Osteocyte (in vitro differentiated cells): ENCODE measurements around the gene PRKCG. TPM values are rescaled to one million over a fixed set of nuclear protein-coding genes. Genes with fewer than 3 reads are reported as not detected.

ENCODE experiments used
- DNase-seq: peaks from one replicate; pipeline ENCODE4 v3.0.0; 2021; ENCODE audit warnings: mixed read lengths; ENCODE audit not compliant: unreplicated experiment; ENCODE audit errors: extremely low spot score
- H3K27ac Mint-ChIP-seq: one replicate; pipeline ENCODE4 v1.8.0; 2021; ENCODE audit warnings: mild to moderate bottlenecking, mixed read lengths; ENCODE audit not compliant: unreplicated experiment
- H3K27me3 Mint-ChIP-seq: one replicate; pipeline ENCODE4 v1.8.0; 2021; ENCODE audit warnings: mixed read lengths; ENCODE audit not compliant: unreplicated experiment
- H3K36me3 Mint-ChIP-seq: one replicate; pipeline ENCODE4 v1.8.0; 2021; ENCODE audit warnings: mixed read lengths; ENCODE audit not compliant: unreplicated experiment
- H3K4me1 Mint-ChIP-seq: one replicate; pipeline ENCODE4 v1.8.0; 2021; ENCODE audit warnings: mixed read lengths; ENCODE audit not compliant: unreplicated experiment
- H3K4me3 Mint-ChIP-seq: one replicate; pipeline ENCODE4 v1.8.0; 2021; ENCODE audit warnings: mild to moderate bottlenecking, moderate library complexity, mixed read lengths; ENCODE audit not compliant: unreplicated experiment
- H3K9me3 Mint-ChIP-seq: one replicate; pipeline ENCODE4 v1.8.0; 2021; ENCODE audit warnings: mixed read lengths; ENCODE audit not compliant: unreplicated experiment
- CTCF ChIP-seq: fragments of 200-600 bp; sonication (generic); IDR thresholded peaks from 2 replicates; pipeline ENCODE4 v1.5.0; 2021; ENCODE audit warnings: antibody characterized with exemption, mild to moderate bottlenecking, moderate library complexity
- total RNA-seq: library from RNA; stranded (reverse); gene quantifications from 2 replicates; pipeline ENCODE4 v1.2.1, GENCODE V29; 2021

PRKCG gene
- total RNA-seq, 1 donor from 2014 or later, result 0.30 TPM

- no peak for DNase-seq
- H3K9me3 Mint-ChIP-seq, result no peaks in the 10 kb centered on the region
- peaks cover 8% of the 10 kb centered on the region for H3K27me3 Mint-ChIP-seq
- H3K27ac Mint-ChIP-seq, result no peak overlapping the region
- no peaks in the 10 kb centered on the region for H3K4me1 Mint-ChIP-seq
- H3K4me3 Mint-ChIP-seq, result no peak overlapping the region
- H3K36me3 Mint-ChIP-seq, result peaks cover 2% of the 10 kb centered on the region
- TF ChIP-seq CTCF, result no peak
Observed at GRCh38 chr19:53916004-53916403, 34.0 kb downstream of the PRKCG start.

GRCh38 chr19:53917356-53917755, 35.4 kb downstream of the PRKCG start:
- Mint-ChIP-seq H3K9me3 (no peaks in the 10 kb centered on the region), H3K27ac (no peak overlapping the region), H3K27me3 (no peaks in the 10 kb centered on the region), H3K4me3 (no peak overlapping the region), H3K4me1 (no peaks in the 10 kb centered on the region), H3K36me3 (peaks cover 2% of the 10 kb centered on the region)
- no peak for TF ChIP-seq CTCF
- DNase-seq, result no peak

- no peak overlapping the region for H3K27ac Mint-ChIP-seq
- no peaks in the 10 kb centered on the region for H3K36me3 Mint-ChIP-seq
- no peak overlapping the region for H3K4me3 Mint-ChIP-seq
- peaks cover 10% of the 10 kb centered on the region for H3K9me3 Mint-ChIP-seq
- TF ChIP-seq CTCF, result no peak
- H3K27me3 Mint-ChIP-seq, result no peaks in the 10 kb centered on the region
- DNase-seq, result no peak
- no peaks in the 10 kb centered on the region for H3K4me1 Mint-ChIP-seq
Observed at GRCh38 chr19:53927739-53928138, 45.7 kb downstream of the PRKCG start.

- no peak overlapping the region for H3K4me3 Mint-ChIP-seq
- no peak for TF ChIP-seq CTCF
- H3K27ac Mint-ChIP-seq, result no peak overlapping the region
- no peaks in the 10 kb centered on the region for H3K27me3 Mint-ChIP-seq
- no peaks in the 10 kb centered on the region for H3K4me1 Mint-ChIP-seq
- no peak for DNase-seq
- peaks cover 4% of the 10 kb centered on the region for H3K9me3 Mint-ChIP-seq
- no peaks in the 10 kb centered on the region for H3K36me3 Mint-ChIP-seq
Observed at GRCh38 chr19:53936029-53936428, 54.0 kb downstream of the PRKCG start.

- no peaks in the 10 kb centered on the region for H3K9me3 Mint-ChIP-seq
- TF ChIP-seq CTCF, result no peak
- no peaks in the 10 kb centered on the region for H3K4me1 Mint-ChIP-seq
- peaks cover 19% of the 10 kb centered on the region for H3K27me3 Mint-ChIP-seq
- H3K4me3 Mint-ChIP-seq, result no peak overlapping the region
- H3K27ac Mint-ChIP-seq, result no peak overlapping the region
- no peak for DNase-seq
- no peaks in the 10 kb centered on the region for H3K36me3 Mint-ChIP-seq
Observed at GRCh38 chr19:53942001-53942786, 60.2 kb downstream of the PRKCG start.
